RPMI7951 (cell line): ENCODE data around the gene CSNK2B. TPM values are rescaled to one million over a fixed set of nuclear protein-coding genes. Genes with fewer than 3 reads are reported as not detected.

ENCODE experiments used
- DNase-seq: peaks from one replicate; pipeline ENCODE4 v3.0.0-alpha.2; 2012; ENCODE audit warnings: low read depth
- total RNA-seq: library from RNA; depleted of rRNA; stranded (reverse); fragments of >200 nt; shearing (Covaris generic); gene quantifications from 2 replicates; pipeline ENCODE4 v1.2.3, GENCODE V29; 2014; rRNA removed

Gene CSNK2B
- total RNA-seq, result 371 and 469 TPM in 2 replicates

DNA sequence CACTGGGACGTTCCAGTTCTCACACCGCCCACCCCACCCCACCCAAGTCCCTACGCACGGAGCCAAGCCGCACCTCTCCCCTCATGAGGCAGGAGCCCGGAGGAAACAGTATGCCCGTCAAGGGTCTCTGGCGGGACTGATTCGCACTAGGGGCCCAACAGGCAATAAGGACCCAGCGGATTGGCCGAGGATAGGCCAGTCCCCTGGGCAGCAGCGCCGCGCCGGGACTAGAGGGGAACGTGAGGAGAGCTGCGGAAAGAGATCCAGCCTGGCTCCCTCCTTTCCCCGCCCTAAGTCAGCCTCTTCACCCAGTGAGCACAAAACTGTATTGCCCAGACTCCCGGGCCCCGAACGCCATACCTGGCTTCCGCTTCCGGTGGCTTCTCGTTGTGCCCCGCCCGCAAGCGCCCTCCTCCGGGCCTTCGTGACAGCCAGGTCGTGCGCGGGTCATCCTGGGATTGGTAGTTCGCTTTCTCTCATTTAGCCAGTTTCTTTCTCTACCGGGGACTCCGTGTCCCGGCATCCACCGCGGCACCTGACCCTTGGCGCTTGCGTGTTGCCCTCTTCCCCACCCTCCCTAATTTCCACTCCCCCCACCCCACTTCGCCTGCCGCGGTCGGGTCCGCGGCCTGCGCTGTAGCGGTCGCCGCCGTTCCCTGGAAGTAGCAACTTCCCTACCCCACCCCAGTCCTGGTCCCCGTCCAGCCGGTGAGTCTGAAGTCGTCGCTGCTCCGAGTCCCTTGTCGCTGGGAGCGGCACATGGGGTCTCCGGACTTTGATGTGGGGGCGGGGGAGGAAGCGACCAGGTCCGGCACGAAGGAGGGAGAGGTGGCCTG is at the start of gene CSNK2B:
CSNK2B (plus strand) TSS at position 580 of the 836 bp plus-strand sequence. CDS start 752 bp downstream, outside the sequence.
- peak; percentile 97 for DNase-seq

DNA sequence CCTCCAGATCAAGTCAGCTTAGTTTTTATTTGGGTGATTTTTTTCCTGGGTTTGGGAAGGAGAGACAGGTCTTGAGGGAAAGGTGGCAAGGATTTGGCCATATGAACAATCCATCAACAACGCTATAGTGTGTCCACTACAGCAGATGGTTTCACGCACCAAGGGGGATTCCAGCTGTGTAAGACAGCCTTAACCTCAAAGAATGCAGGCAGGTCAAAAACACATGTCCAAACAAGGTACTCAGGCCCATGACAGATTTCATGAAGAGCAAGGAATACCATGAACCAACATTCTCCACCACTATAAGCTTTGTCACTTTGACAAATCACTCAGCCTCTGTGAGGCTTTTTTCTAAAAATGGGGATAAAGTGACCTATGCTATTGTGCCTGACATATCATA is 48.9 kb upstream of the CSNK2B start:
- no peak for DNase-seq

- DNase-seq, result peak; percentile 99
Measured at GRCh38 chr6:31619805-31620585, 45.9 kb upstream of the CSNK2B start.

DNA sequence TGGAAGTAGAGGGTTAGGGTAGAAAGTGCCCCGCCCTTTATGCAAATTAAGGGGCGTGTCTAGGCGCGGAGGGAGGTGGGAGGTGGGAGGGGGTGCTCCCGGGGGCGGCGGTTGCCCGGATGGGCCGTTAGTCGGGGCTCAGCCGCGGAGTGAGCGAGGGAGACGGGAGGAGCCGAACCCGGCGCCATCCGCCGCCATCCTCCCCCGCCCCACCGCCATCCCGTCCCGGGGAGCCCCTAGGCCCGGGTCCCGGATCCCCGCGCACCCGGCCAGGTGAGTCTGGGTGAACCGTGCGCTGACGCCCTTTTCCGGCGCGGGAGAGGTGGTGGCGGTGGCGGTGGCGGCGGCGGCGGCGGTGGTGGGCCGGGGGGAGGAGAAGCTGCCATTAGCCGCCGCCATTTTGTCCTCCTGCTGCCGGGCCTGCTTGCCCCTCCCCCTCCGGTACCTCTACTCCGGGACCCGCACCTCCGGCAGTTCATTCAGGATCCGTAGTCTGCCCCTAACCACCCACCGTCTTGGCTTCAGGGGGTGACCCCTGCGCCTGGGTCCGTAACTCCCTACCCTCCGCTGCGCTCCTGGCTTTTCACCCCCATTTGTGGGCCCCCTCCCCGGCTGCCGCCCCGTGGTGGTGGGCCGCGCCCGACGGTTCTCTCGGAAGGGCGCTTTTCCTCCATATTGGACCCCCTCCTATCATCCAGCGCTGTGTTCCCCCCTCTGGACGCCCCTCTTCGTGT is 45.1 kb upstream of the CSNK2B start, which contains the start of gene PRRC2A:
PRRC2A (plus strand) TSS at position 130 of the 734 bp plus-strand sequence. CDS start 2,075 bp downstream, outside the sequence.
- no peak for DNase-seq

- DNase-seq, result no peak
Measured at GRCh38 chr6:31621320-31621939, 44.5 kb upstream of the CSNK2B start.

GRCh38 chr6:31621991-31622390 is 43.9 kb upstream of the CSNK2B start:
- DNase-seq, result peak; percentile 34

GRCh38 chr6:31622684-31623091 is 43.2 kb upstream of the CSNK2B start:
- DNase-seq, result no peak

- no peak for DNase-seq
Measured at GRCh38 chr6:31624070-31624469, 41.8 kb upstream of the CSNK2B start.

DNA sequence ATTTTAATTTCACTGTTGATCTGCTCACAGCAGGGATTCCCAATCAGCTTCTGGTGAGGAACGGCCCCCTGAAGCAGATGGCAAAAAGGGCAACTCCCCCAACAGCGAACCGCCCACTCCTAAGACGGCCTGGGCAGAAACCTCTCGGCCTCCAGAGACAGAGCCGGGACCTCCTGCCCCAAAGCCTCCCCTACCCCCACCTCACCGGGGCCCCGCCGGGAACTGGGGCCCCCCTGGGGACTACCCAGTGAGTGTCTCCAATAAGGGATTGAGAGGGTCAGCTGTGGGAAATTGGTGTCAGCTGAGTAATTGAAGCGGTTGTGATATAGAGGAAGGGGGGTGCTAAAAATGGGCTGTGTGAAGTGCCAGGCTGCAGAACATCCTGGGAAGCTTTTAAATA is 38.9 kb upstream of the CSNK2B start:
- no peak for DNase-seq

- DNase-seq, result no peak
Measured at GRCh38 chr6:31627690-31628287, 38.1 kb upstream of the CSNK2B start.

DNA sequence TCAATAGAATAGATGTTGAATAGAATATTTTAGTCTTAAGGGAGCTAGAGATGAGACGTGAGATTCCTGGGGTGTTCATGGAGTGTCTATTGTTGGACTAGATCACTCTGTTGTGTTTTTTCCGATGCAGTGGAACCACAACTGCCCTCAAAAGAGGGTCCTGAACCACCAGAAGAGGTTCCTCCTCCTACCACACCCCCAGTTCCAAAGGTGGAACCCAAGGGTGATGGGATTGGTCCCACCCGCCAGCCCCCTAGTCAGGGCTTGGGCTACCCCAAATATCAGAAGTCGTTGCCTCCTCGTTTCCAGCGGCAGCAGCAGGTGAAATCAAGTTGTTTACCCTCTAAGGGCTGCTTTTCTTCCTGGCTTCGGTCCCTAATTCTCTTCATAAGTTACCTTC is 36.9 kb upstream of the CSNK2B start:
- no peak for DNase-seq

- no peak for DNase-seq
Measured at GRCh38 chr6:31630177-31630934, 35.5 kb upstream of the CSNK2B start.

GRCh38 chr6:31631209-31631608 is 34.7 kb upstream of the CSNK2B start:
- DNase-seq, result no peak

DNA sequence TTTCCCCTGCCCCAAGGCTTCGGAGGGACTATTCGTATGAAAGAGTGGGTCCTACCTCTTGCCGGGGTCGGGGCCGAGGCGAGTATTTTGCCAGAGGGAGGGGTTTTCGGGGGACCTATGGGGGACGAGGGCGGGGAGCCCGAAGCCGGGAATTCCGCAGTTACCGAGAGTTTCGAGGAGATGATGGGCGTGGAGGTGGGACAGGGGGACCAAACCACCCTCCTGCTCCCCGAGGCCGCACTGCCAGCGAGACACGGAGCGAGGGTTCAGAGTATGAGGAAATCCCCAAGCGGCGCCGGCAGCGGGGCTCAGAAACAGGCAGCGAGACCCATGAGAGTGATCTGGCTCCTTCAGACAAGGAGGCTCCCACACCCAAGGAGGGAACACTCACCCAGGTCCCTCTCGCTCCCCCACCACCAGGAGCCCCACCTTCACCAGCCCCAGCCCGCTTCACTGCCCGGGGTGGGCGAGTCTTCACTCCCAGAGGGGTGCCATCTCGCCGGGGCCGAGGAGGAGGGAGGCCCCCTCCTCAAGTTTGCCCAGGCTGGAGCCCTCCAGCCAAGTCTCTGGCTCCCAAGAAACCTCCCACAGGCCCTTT is 34.1 kb upstream of the CSNK2B start:
- no peak for DNase-seq

DNA sequence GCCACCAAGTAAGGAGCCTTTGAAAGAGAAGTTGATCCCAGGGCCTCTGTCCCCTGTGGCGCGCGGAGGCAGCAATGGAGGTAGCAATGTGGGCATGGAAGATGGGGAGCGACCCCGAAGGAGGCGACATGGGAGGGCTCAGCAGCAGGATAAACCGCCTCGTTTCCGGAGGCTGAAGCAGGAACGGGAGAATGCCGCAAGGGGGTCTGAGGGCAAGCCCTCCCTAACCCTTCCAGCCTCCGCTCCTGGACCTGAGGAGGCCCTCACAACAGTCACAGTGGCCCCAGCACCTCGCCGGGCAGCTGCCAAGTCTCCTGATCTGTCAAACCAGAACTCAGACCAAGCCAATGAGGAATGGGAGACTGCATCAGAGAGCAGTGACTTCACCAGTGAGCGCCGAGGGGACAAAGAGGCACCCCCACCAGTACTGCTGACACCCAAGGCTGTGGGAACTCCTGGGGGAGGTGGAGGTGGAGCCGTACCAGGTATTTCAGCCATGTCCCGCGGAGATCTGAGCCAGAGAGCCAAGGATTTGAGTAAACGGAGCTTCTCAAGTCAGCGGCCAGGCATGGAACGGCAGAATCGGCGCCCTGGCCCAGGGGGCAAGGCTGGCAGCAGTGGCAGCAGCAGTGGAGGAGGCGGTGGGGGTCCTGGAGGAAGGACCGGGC is 33.5 kb upstream of the CSNK2B start:
- DNase-seq, result no peak

DNA sequence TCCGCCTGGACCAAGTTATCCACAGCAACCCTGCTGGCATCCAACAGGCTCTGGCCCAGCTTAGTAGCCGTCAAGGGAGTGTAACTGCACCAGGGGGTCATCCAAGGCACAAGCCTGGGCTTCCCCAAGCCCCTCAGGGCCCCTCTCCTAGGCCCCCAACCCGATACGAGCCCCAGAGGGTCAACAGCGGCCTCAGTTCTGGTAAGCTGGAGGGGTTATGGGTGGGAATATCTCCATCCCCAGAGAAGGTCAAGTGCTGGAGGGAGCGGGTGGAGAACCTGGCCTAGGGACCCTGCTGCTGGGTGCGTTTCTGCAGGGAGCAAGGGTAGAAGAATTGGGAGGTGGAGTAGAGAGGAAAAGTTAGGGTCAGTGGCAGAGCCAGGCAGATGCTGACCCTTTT is 32.4 kb upstream of the CSNK2B start:
- no peak for DNase-seq

DNA sequence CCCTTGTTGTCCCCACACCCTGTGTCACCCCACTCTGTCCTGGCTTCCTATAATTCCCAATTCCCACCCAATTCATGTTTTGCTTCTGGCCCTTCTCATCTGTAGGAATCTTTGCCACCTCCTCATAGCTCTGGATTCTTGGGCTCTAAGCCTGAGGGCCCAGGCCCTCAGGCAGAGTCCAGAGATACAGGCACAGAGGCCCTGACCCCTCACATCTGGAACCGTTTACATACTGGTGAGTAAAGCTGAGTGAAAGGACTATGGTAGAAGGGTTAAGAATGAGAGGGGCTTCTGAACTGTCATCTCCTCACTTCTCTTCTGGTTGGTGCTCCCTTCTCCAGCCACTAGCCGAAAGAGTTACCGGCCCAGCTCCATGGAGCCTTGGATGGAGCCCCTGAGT is 31.7 kb upstream of the CSNK2B start:
- DNase-seq, result peak; percentile 54

- no peak for DNase-seq
Measured at GRCh38 chr6:31634969-31635575, 30.8 kb upstream of the CSNK2B start.
